ENCODE results near the gene COG4. TPM values are rescaled to one million over a fixed set of nuclear protein-coding genes. Genes with fewer than 3 reads are reported as not detected.

Gene COG4
- total RNA-seq, 1 donor from 2014 or later, result 48.4 TPM

GRCh38 chr16:70490261-70490660, 33.1 kb downstream of the COG4 start:
- Mint-ChIP-seq H3K27ac (ENCODE audit: unreplicated experiment) (peak overlapping the region; percentile 12), H3K27me3 (ENCODE audit: low read depth) (no peaks in the 10 kb centered on the region), H3K36me3 (ENCODE audit: low read depth) (peaks cover 28% of the 10 kb centered on the region), H3K4me1 (ENCODE audit: low read depth) (no peaks in the 10 kb centered on the region), H3K4me3 (ENCODE audit: unreplicated experiment) (no peak overlapping the region), H3K9me3 (ENCODE audit: low read depth) (no peaks in the 10 kb centered on the region)
- TF ChIP-seq CTCF (IDR thresholded peaks at IDR 0.05), result no peak
- no peak for DNase-seq (ENCODE audit: low spot score)

GRCh38 chr16:70484867-70485266, 38.5 kb downstream of the COG4 start:
- no peak for DNase-seq (ENCODE audit: low spot score)
- H3K4me3 Mint-ChIP-seq (ENCODE audit: unreplicated experiment), result no peak overlapping the region
- TF ChIP-seq CTCF (IDR thresholded peaks at IDR 0.05), result no peak
- peaks cover 11% of the 10 kb centered on the region for H3K36me3 Mint-ChIP-seq (ENCODE audit: low read depth)
- H3K27ac Mint-ChIP-seq (ENCODE audit: unreplicated experiment), result no peak overlapping the region
- H3K9me3 Mint-ChIP-seq (ENCODE audit: low read depth), result no peaks in the 10 kb centered on the region
- no peaks in the 10 kb centered on the region for H3K27me3 Mint-ChIP-seq (ENCODE audit: low read depth)
- H3K4me1 Mint-ChIP-seq (ENCODE audit: low read depth), result peaks cover 14% of the 10 kb centered on the region

GRCh38 chr16:70483426-70483825, 39.9 kb downstream of the COG4 start:
- H3K9me3 Mint-ChIP-seq (ENCODE audit: low read depth), result no peaks in the 10 kb centered on the region
- DNase-seq (ENCODE audit: low spot score), result no peak
- H3K4me3 Mint-ChIP-seq (ENCODE audit: unreplicated experiment), result no peak overlapping the region
- no peaks in the 10 kb centered on the region for H3K27me3 Mint-ChIP-seq (ENCODE audit: low read depth)
- peaks cover 22% of the 10 kb centered on the region for H3K4me1 Mint-ChIP-seq (ENCODE audit: low read depth)
- no peak for TF ChIP-seq CTCF (IDR thresholded peaks at IDR 0.05)
- peaks cover 8% of the 10 kb centered on the region for H3K36me3 Mint-ChIP-seq (ENCODE audit: low read depth)
- H3K27ac Mint-ChIP-seq (ENCODE audit: unreplicated experiment), result peak overlapping the region; percentile 65

- no peak overlapping the region for H3K4me3 Mint-ChIP-seq (ENCODE audit: unreplicated experiment)
- H3K9me3 Mint-ChIP-seq (ENCODE audit: low read depth), result no peaks in the 10 kb centered on the region
- peaks cover 28% of the 10 kb centered on the region for H3K4me1 Mint-ChIP-seq (ENCODE audit: low read depth)
- DNase-seq (ENCODE audit: low spot score), result no peak
- H3K36me3 Mint-ChIP-seq (ENCODE audit: low read depth), result peaks cover 8% of the 10 kb centered on the region
- TF ChIP-seq CTCF (IDR thresholded peaks at IDR 0.05), result no peak
- H3K27me3 Mint-ChIP-seq (ENCODE audit: low read depth), result no peaks in the 10 kb centered on the region
- H3K27ac Mint-ChIP-seq (ENCODE audit: unreplicated experiment), result peak overlapping the region; percentile 72
Observed at GRCh38 chr16:70482624-70483023, 40.7 kb downstream of the COG4 start.

- H3K27ac Mint-ChIP-seq (ENCODE audit: unreplicated experiment), result peak overlapping the region; percentile 72
Observed at GRCh38 chr16:70481929-70482536, 41.3 kb downstream of the COG4 start.

More at GRCh38 chr16:70481929-70482536, 41.3 kb downstream of the COG4 start:
- DNase-seq (ENCODE audit: low spot score), result no peak
- no peaks in the 10 kb centered on the region for H3K27me3 Mint-ChIP-seq (ENCODE audit: low read depth)
- peaks cover 8% of the 10 kb centered on the region for H3K36me3 Mint-ChIP-seq (ENCODE audit: low read depth)
- H3K4me3 Mint-ChIP-seq (ENCODE audit: unreplicated experiment), result no peak overlapping the region
- no peak for TF ChIP-seq CTCF (IDR thresholded peaks at IDR 0.05)
- H3K9me3 Mint-ChIP-seq (ENCODE audit: low read depth), result no peaks in the 10 kb centered on the region
- H3K4me1 Mint-ChIP-seq (ENCODE audit: low read depth), result peaks cover 34% of the 10 kb centered on the region

Data from chondrocyte (in vitro differentiated cells).